HG03066 (cell line): ENCODE data around the gene MSLN.

Experiments
- ATAC-seq: cut with Tn5 transposase; IDR thresholded peaks from one replicate; pipeline ENCODE4 v1.9.1; 2021; ENCODE audit warnings: low read depth; ENCODE audit not compliant: unreplicated experiment

The MSLN gene

GRCh38 chr16:787978-788398, 27.5 kb downstream of the MSLN start, which contains the start of gene RPUSD1:
RPUSD1 (minus strand) TSS chr16:788381; CDS start chr16:787737, 644 bp downstream.
- ATAC-seq = peak; percentile 30

GRCh38 chr16:788399-789126, 28.0 kb downstream of the MSLN start, which contains the start of gene CHTF18:
CHTF18 (plus strand) TSS chr16:788620; CDS start chr16:788685, 65 bp downstream.
- peak; percentile 67 for ATAC-seq

- no peak for ATAC-seq
Measured at GRCh38 chr16:789191-789850, 28.8 kb downstream of the MSLN start.

- no peak for ATAC-seq
Measured at GRCh38 chr16:790086-790485, 29.6 kb downstream of the MSLN start.

- no peak for ATAC-seq
Measured at GRCh38 chr16:791131-791530, 30.6 kb downstream of the MSLN start.

GRCh38 chr16:792221-792995, 31.9 kb downstream of the MSLN start:
- no peak for ATAC-seq

- no peak for ATAC-seq
Measured at GRCh38 chr16:793414-793813, 32.9 kb downstream of the MSLN start.

- ATAC-seq = no peak
Measured at GRCh38 chr16:794091-794822, 33.7 kb downstream of the MSLN start.

- ATAC-seq = no peak
Measured at GRCh38 chr16:794853-795466, 34.4 kb downstream of the MSLN start.

GRCh38 chr16:795580-796229, 35.2 kb downstream of the MSLN start:
- ATAC-seq = no peak

GRCh38 chr16:796296-797119, 36.0 kb downstream of the MSLN start:
- no peak for ATAC-seq

GRCh38 chr16:797120-797420, 36.5 kb downstream of the MSLN start:
- no peak for ATAC-seq

- ATAC-seq = no peak
Measured at GRCh38 chr16:797686-798085, 37.2 kb downstream of the MSLN start.

- ATAC-seq = no peak
Measured at GRCh38 chr16:798666-799065, 38.1 kb downstream of the MSLN start.

- no peak for ATAC-seq
Measured at GRCh38 chr16:799111-799947, 38.8 kb downstream of the MSLN start.

- ATAC-seq = no peak
Measured at GRCh38 chr16:799948-800833, 39.7 kb downstream of the MSLN start, which contains the start of gene GNG13. GNG13 (minus strand) TSS chr16:800734; CDS start chr16:799077, 1,657 bp downstream.
